Effector memory CD8-positive, alpha-beta T cell (primary cell): ENCODE results near the gene MTSS2.

Experiments
- ATAC-seq: fragments of 150-1000 bp; cut with Tn5 transposase; replicated peaks from 2 replicates; pipeline ENCODE4 v1.10.0; 2021; ENCODE audit warnings: mild to moderate bottlenecking, moderate library complexity
- DNase-seq, 3 experiments: peaks; one replicate each; pipeline ENCODE4 v3.0.0; 2021
- H3K27ac Mint-ChIP-seq, 2 donors: one replicate each; pipeline ENCODE4 v1.8.0; 2022; ENCODE audit warnings: mild to moderate bottlenecking in 2 of 2, mixed read lengths in 2 of 2, moderate library complexity in 2 of 2
- H3K27me3 Mint-ChIP-seq, 2 donors: one replicate each; pipeline ENCODE4 v1.8.0; 2022; ENCODE audit warnings: mixed read lengths in 2 of 2
- H3K36me3 Mint-ChIP-seq: one replicate; pipeline ENCODE4 v1.8.0; 2022; ENCODE audit warnings: mild to moderate bottlenecking, moderate library complexity, mixed read lengths; ENCODE audit not compliant: insufficient read depth
- H3K4me1 Mint-ChIP-seq, 2 donors: one replicate each; pipeline ENCODE4 v1.8.0; 2022; ENCODE audit warnings: low read depth in 2 of 2, mixed read lengths in 2 of 2
- H3K4me3 Mint-ChIP-seq, 2 donors: one replicate each; pipeline ENCODE4 v1.8.0; 2022; ENCODE audit warnings: mild to moderate bottlenecking in 2 of 2, mixed read lengths in 2 of 2, moderate library complexity in 2 of 2
- H3K9me3 Mint-ChIP-seq, 2 donors: one replicate each; pipeline ENCODE4 v1.8.0; 2022; ENCODE audit warnings: mixed read lengths in 2 of 2
- total RNA-seq, 9 experiments: gene quantifications; one replicate each; lab custom pipeline; 2026; lab: John Stamatoyannopoulos, UW

The MTSS2 gene, protein sequence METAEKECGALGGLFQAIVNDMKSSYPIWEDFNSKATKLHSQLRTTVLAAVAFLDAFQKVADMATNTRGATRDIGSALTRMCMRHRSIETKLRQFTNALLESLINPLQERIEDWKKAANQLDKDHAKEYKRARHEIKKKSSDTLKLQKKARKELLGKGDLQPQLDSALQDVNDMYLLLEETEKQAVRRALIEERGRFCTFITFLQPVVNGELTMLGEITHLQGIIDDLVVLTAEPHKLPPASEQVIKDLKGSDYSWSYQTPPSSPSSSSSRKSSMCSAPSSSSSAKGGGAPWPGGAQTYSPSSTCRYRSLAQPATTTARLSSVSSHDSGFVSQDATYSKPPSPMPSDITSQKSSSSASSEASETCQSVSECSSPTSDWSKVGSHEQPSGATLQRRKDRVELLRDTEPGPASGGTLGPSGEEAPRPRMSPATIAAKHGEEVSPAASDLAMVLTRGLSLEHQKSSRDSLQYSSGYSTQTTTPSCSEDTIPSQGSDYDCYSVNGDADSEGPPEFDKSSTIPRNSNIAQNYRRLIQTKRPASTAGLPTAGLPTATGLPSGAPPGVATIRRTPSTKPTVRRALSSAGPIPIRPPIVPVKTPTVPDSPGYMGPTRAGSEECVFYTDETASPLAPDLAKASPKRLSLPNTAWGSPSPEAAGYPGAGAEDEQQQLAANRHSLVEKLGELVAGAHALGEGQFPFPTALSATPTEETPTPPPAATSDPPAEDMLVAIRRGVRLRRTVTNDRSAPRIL
- 0.46 to 6.0 (median 3.1) reads per million in 9 experiments for total RNA-seq

- no peaks in the 10 kb centered on the region for H3K9me3 Mint-ChIP-seq
- peaks cover 0 to 1% of the 10 kb centered on the region in 2 donors for H3K4me1 Mint-ChIP-seq
- H3K36me3 Mint-ChIP-seq: no peaks in the 10 kb centered on the region
- peak within 1 kb of the TSS; percentile 40 to 58 for H3K4me3 Mint-ChIP-seq
- H3K27me3 Mint-ChIP-seq: peaks cover 6 to 9% of the 10 kb centered on the region in 2 donors
- H3K27ac Mint-ChIP-seq: peak within 1 kb of the TSS in 1 of 2 donors; percentile 32
- ATAC-seq (peak; percentile 62), DNase-seq (no peak)
Measured at GRCh38 chr16:70685938-70686375, at the start of gene MTSS2. MTSS2 (minus strand) TSS chr16:70686053; CDS start chr16:70685791, 262 bp downstream.

DNA sequence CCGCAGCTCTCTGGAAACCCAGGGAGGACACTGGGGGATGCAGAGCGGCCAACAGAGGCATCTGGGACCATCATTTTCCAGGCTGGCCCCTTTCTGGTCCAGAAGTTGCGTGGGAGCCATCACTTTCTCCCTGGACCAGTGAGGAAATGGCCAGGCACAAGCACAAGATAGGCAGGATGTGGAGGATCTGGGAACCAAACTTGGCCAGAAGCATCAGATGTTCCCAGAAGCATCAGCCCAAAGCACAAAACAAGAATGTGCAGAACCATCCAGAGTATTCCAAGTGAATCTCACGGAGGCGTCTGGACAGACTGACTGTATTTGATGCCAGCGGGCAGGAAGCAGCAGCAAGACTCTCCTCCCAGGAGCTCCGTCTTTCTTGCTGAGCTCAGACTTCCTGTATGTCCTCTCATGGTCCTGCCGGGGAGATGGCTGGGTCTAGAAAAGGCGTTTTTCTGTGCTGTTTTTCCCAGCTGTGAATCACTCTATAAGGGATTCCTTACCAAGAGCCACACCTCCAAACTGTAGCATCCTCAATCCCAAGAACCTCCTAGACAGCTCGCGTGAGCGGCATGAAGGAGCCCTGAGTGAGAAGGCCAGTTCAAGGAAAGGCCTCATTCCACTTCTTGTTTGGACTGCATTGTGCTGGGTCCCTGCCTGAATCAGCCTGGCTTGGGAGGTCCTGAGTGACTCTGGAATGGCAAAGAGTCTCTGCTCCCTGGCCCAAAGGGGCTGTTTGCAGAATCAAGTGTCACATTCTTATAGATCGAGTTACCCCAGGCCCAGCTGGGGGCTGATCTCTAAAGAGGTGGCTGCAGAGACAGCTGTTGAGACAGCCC, 49.5 kb upstream of the MTSS2 start:
- Mint-ChIP-seq H3K4me3 (no peak overlapping the region), H3K9me3 (no peaks in the 10 kb centered on the region), H3K27ac (peak overlapping the region in 1 of 2 donors; percentile 21), H3K36me3 (peaks cover 13% of the 10 kb centered on the region), H3K4me1 (peaks cover 19 to 27% of the 10 kb centered on the region in 2 donors), H3K27me3 (no peaks in the 10 kb centered on the region)
- no peak for ATAC-seq
- no peak for DNase-seq

- no peak for ATAC-seq
- peaks cover 22 to 27% of the 10 kb centered on the region in 2 donors for H3K4me1 Mint-ChIP-seq
- H3K36me3 Mint-ChIP-seq: peaks cover 17% of the 10 kb centered on the region
- no peak for DNase-seq
- no peak overlapping the region for H3K4me3 Mint-ChIP-seq
- no peaks in the 10 kb centered on the region for H3K9me3 Mint-ChIP-seq
- H3K27me3 Mint-ChIP-seq: no peaks in the 10 kb centered on the region
- H3K27ac Mint-ChIP-seq: peak overlapping the region in 1 of 2 donors; percentile 21
Measured at GRCh38 chr16:70734522-70735095, 48.8 kb upstream of the MTSS2 start.

GRCh38 chr16:70730944-70731343, 45.1 kb upstream of the MTSS2 start:
- H3K27ac Mint-ChIP-seq: peak overlapping the region in 1 of 2 donors; percentile 39

GRCh38 chr16:70730031-70730430, 44.2 kb upstream of the MTSS2 start:
- Mint-ChIP-seq H3K4me3 (no peak overlapping the region), H3K27ac (no peak overlapping the region), H3K36me3 (peaks cover 15% of the 10 kb centered on the region), H3K9me3 (no peaks in the 10 kb centered on the region), H3K4me1 (peaks cover 0 to 3% of the 10 kb centered on the region in 2 donors), H3K27me3 (no peaks in the 10 kb centered on the region)
- no peak for ATAC-seq
- no peak for DNase-seq

More at GRCh38 chr16:70730944-70731343, 45.1 kb upstream of the MTSS2 start:
- no peaks in the 10 kb centered on the region for H3K9me3 Mint-ChIP-seq
- peaks cover 15% of the 10 kb centered on the region for H3K36me3 Mint-ChIP-seq
- H3K4me1 Mint-ChIP-seq: peaks cover under 1 to 3% of the 10 kb centered on the region in 2 donors
- ATAC-seq (no peak), DNase-seq (no peak)
- H3K27me3 Mint-ChIP-seq: no peaks in the 10 kb centered on the region
- H3K4me3 Mint-ChIP-seq: no peak overlapping the region

DNA sequence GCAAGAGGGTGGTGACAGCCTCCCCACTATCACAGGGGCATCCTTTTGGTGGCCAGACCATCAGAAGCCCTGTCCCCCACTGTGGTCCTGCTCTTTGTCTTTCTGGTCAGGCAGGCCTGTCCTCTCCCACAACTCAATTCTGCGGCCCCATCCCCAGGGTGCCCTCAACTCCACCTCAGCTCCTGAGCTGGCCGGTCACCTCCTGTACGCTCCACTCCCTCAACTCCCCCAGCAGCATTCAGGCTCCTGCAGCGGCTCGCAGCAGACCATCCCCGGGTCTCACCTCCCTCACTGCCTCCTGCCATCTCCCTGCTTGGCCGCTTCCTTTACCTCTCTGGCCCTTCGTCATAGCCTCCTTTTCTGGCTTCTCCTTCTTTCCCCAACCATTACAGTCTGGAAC, 43.4 kb upstream of the MTSS2 start:
- Mint-ChIP-seq H3K4me3 (no peak overlapping the region), H3K27ac (no peak overlapping the region), H3K4me1 (peaks cover 0 to 3% of the 10 kb centered on the region in 2 donors), H3K36me3 (peaks cover 15% of the 10 kb centered on the region), H3K9me3 (no peaks in the 10 kb centered on the region), H3K27me3 (no peaks in the 10 kb centered on the region)
- no peak for ATAC-seq
- DNase-seq: no peak

GRCh38 chr16:70728150-70728549, 42.3 kb upstream of the MTSS2 start:
- Mint-ChIP-seq H3K4me1 (peaks cover 0 to 3% of the 10 kb centered on the region in 2 donors), H3K9me3 (no peaks in the 10 kb centered on the region), H3K27ac (no peak overlapping the region), H3K4me3 (no peak overlapping the region), H3K27me3 (no peaks in the 10 kb centered on the region), H3K36me3 (peaks cover 19% of the 10 kb centered on the region)
- ATAC-seq (no peak), DNase-seq (no peak)

- H3K36me3 Mint-ChIP-seq: peaks cover 12% of the 10 kb centered on the region
- ATAC-seq (no peak), DNase-seq (no peak)
- H3K27ac Mint-ChIP-seq: no peak overlapping the region
- H3K4me1 Mint-ChIP-seq: peaks cover 0 to 3% of the 10 kb centered on the region in 2 donors
- no peaks in the 10 kb centered on the region for H3K9me3 Mint-ChIP-seq
- no peak overlapping the region for H3K4me3 Mint-ChIP-seq
- H3K27me3 Mint-ChIP-seq: no peaks in the 10 kb centered on the region
Measured at GRCh38 chr16:70726892-70727361, 41.1 kb upstream of the MTSS2 start.

DNA sequence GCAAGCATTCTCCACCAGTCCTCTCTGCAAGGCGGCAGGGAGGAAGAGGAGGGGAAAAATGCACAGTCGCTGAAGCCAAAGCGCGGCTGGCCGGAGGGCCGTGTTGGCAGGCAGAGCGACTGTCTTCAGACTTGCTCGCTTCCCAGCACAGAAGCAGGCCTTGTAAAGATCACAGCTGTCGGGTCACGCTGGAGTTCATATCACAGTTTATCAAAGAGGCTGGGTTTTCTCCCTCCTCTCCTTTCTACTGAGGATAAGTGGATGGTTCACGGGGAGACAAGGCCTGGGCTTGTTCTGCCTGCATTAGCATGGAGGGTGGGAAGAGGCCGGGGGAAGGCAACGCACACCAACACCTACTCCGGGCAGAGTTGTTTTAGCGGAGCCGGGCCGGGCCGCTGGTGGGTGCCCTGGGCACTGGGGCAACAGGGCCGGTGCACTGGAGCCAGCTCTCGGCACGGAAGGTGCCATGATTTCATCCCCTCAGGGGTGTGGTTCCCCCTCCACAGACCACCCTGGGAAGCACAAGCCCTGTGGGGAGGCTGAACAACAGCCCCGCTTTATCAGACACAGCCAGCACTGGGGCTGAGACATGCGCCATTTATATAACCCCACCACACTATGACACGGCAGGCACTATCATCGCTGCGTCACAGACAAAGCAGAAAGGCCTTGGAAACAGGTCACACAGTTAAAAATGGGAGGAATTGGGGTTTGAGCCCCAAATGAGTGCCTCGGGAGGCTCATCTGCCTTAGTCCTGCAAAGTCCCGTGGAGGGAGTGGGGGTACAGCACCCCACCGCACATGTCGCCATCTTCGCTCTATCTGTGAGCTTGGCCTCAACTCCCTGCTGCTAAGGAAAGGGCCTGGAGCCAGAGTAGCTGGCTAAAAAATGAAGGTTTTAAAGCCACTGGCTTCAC, 40.3 kb upstream of the MTSS2 start:
- no peak overlapping the region for H3K27ac Mint-ChIP-seq
- no peaks in the 10 kb centered on the region for H3K9me3 Mint-ChIP-seq
- peaks cover 18% of the 10 kb centered on the region for H3K36me3 Mint-ChIP-seq
- peaks cover 0 to 3% of the 10 kb centered on the region in 2 donors for H3K4me1 Mint-ChIP-seq
- H3K4me3 Mint-ChIP-seq: no peak overlapping the region
- ATAC-seq (no peak), DNase-seq (no peak)
- no peaks in the 10 kb centered on the region for H3K27me3 Mint-ChIP-seq

GRCh38 chr16:70725024-70725911, 39.4 kb upstream of the MTSS2 start:
- Mint-ChIP-seq H3K4me3 (no peak overlapping the region), H3K9me3 (no peaks in the 10 kb centered on the region), H3K27ac (no peak overlapping the region), H3K4me1 (peaks cover 0 to 5% of the 10 kb centered on the region in 2 donors), H3K27me3 (no peaks in the 10 kb centered on the region), H3K36me3 (peaks cover 18% of the 10 kb centered on the region)
- no peak for DNase-seq
- ATAC-seq: no peak
